Activated B cell treated with CpG ODN at 0.5 μM for 24 hours (primary cell): ENCODE results near the gene ABCC9. TPM values are rescaled to one million over a fixed set of nuclear protein-coding genes. Genes with fewer than 3 reads are reported as not detected.

Experiments
- ATAC-seq: fragments of 200-7000 bp; cut with Tn5 transposase; one replicate; pipeline ENCODE4 v1.10.0; 2021; ENCODE audit warnings: low read depth, mild to moderate bottlenecking, moderate library complexity
- CTCF ChIA-PET: fragments of 350-600 bp; sonication (Branson Sonifier 250); formaldehyde crosslinking; loops from one replicate; lab custom pipeline; 2021; ENCODE audit warnings: antibody characterized with exemption; lab: Charles Lee
- POLR2A ChIA-PET: fragments of 350-600 bp; sonication (Branson Sonifier 250); formaldehyde crosslinking; loops from one replicate; lab custom pipeline; 2021; ENCODE audit warnings: antibody characterized with exemption; lab: Charles Lee
- DNase-seq: peaks from one replicate; pipeline ENCODE4 v3.0.0; 2022
- H3K27ac Mint-ChIP-seq: one replicate; pipeline ENCODE4 v1.8.0; 2020; ENCODE audit warnings: mixed read lengths
- H3K27me3 Mint-ChIP-seq: one replicate; pipeline ENCODE4 v1.8.0; 2021; ENCODE audit warnings: mixed read lengths
- H3K36me3 Mint-ChIP-seq: one replicate; pipeline ENCODE4 v1.8.0; 2021; ENCODE audit warnings: low read depth, mixed read lengths
- H3K4me1 Mint-ChIP-seq: one replicate; pipeline ENCODE4 v1.8.0; 2021; ENCODE audit warnings: mixed read lengths
- H3K4me3 Mint-ChIP-seq: one replicate; pipeline ENCODE4 v1.8.0; 2020; ENCODE audit warnings: mild to moderate bottlenecking, mixed read lengths
- H3K9me3 Mint-ChIP-seq: one replicate; pipeline ENCODE4 v1.8.0; 2020; ENCODE audit warnings: mixed read lengths
- intact Hi-C: fragments of 100-400 bp; cut with micrococcal nuclease; formaldehyde crosslinking; loops from one replicate; pipeline ENCODE4 v1.15.1; 2024
- total RNA-seq: library from RNA; stranded (reverse); gene quantifications from 2 replicates; pipeline ENCODE4 v1.2.3, GENCODE V29; 2022
- TF ChIP-seq, protein P1 (sequence below): fragments of 200-600 bp; IDR thresholded peaks from one replicate; pipeline ENCODE4 v1.8.0; 2022; ENCODE audit warnings: antibody characterized with exemption, mild to moderate bottlenecking

ABCC9 gene
- total RNA-seq, 1 donor from 2014 or later: not detected

- no peak overlapping the region for H3K4me3 Mint-ChIP-seq
- ATAC-seq (no peak), DNase-seq (no peak)
- intact Hi-C loops: no loop called here
- TF ChIP-seq, protein P1, sequence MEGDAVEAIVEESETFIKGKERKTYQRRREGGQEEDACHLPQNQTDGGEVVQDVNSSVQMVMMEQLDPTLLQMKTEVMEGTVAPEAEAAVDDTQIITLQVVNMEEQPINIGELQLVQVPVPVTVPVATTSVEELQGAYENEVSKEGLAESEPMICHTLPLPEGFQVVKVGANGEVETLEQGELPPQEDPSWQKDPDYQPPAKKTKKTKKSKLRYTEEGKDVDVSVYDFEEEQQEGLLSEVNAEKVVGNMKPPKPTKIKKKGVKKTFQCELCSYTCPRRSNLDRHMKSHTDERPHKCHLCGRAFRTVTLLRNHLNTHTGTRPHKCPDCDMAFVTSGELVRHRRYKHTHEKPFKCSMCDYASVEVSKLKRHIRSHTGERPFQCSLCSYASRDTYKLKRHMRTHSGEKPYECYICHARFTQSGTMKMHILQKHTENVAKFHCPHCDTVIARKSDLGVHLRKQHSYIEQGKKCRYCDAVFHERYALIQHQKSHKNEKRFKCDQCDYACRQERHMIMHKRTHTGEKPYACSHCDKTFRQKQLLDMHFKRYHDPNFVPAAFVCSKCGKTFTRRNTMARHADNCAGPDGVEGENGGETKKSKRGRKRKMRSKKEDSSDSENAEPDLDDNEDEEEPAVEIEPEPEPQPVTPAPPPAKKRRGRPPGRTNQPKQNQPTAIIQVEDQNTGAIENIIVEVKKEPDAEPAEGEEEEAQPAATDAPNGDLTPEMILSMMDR: no peak
- H3K27ac Mint-ChIP-seq: no peak overlapping the region
- H3K4me1 Mint-ChIP-seq: no peaks in the 10 kb centered on the region
- ChIA-PET POLR2A (no interaction called here), CTCF (no interaction called here)
- no peaks in the 10 kb centered on the region for H3K27me3 Mint-ChIP-seq
- no peaks in the 10 kb centered on the region for H3K9me3 Mint-ChIP-seq
- no peaks in the 10 kb centered on the region for H3K36me3 Mint-ChIP-seq
Observed at GRCh38 chr12:21921436-21921835, 19.8 kb downstream of the ABCC9 start.

DNA sequence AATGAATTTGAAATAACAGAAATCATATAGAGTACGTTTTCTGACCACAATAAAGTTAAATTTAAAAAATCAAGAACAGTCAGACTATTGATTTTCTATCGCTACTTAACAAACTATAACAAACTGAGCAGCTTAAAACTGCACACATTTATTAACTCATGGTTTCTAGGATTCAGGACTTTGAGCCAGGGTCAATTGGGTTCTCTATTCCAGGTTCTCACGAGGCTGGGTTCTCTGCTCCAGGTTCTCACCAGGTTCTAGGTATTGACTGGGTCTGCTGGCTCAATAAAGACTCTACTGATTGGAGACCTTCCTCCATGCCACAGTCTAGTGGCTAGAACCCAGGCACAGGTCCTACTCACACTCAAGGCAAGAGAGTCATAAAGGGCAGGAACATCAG lies 22.8 kb downstream of the ABCC9 start:
- TF ChIP-seq, protein P1: no peak
- no peaks in the 10 kb centered on the region for H3K4me1 Mint-ChIP-seq
- CTCF ChIA-PET: no interaction called here
- H3K36me3 Mint-ChIP-seq: no peaks in the 10 kb centered on the region
- ATAC-seq: no peak
- POLR2A ChIA-PET: no interaction called here
- intact Hi-C loops: no loop called here
- no peaks in the 10 kb centered on the region for H3K27me3 Mint-ChIP-seq
- H3K4me3 Mint-ChIP-seq: no peak overlapping the region
- no peak for DNase-seq
- no peaks in the 10 kb centered on the region for H3K9me3 Mint-ChIP-seq
- no peak overlapping the region for H3K27ac Mint-ChIP-seq

GRCh38 chr12:21913823-21914222 lies 27.4 kb downstream of the ABCC9 start:
- TF ChIP-seq, protein P1: no peak
- H3K9me3 Mint-ChIP-seq: no peaks in the 10 kb centered on the region

DNA sequence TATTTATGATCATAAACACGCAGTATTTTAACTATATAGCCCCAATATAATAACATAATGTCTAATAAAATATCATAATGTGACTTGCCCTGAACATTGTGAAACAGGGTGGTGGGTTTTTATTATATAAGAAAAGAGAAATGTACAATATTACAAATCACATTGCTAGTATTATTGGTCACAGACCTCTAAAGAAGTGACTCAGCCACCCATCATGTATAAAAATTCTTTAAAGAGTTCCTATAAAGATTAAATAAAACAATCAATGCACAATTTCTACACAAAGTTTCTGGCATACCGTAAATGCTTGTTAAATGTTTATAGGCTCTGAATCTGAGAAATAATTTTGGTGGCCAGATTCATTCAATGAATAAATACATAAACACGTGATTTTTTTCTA lies 28.9 kb downstream of the ABCC9 start:
- no peaks in the 10 kb centered on the region for H3K9me3 Mint-ChIP-seq
- POLR2A ChIA-PET: no interaction called here
- H3K36me3 Mint-ChIP-seq: no peaks in the 10 kb centered on the region
- H3K4me3 Mint-ChIP-seq: no peak overlapping the region
- no peaks in the 10 kb centered on the region for H3K4me1 Mint-ChIP-seq
- CTCF ChIA-PET: no interaction called here
- no peak overlapping the region for H3K27ac Mint-ChIP-seq
- DNase-seq: no peak
- no peak for ATAC-seq
- no peaks in the 10 kb centered on the region for H3K27me3 Mint-ChIP-seq
- TF ChIP-seq, protein P1: no peak
- intact Hi-C loops: no loop called here

More at GRCh38 chr12:21913823-21914222, 27.4 kb downstream of the ABCC9 start:
- H3K36me3 Mint-ChIP-seq: no peaks in the 10 kb centered on the region
- DNase-seq (no peak), ATAC-seq (no peak)
- no peaks in the 10 kb centered on the region for H3K27me3 Mint-ChIP-seq
- intact Hi-C loops: no loop called here
- ChIA-PET POLR2A (no interaction called here), CTCF (no interaction called here)
- no peak overlapping the region for H3K27ac Mint-ChIP-seq
- H3K4me1 Mint-ChIP-seq: no peaks in the 10 kb centered on the region
- H3K4me3 Mint-ChIP-seq: no peak overlapping the region

- TF ChIP-seq, protein P1: no peak
- H3K27ac Mint-ChIP-seq: no peak overlapping the region
- DNase-seq (no peak), ATAC-seq (no peak)
- no peaks in the 10 kb centered on the region for H3K9me3 Mint-ChIP-seq
- ChIA-PET CTCF (no interaction called here), POLR2A (no interaction called here)
- H3K4me1 Mint-ChIP-seq: no peaks in the 10 kb centered on the region
- H3K4me3 Mint-ChIP-seq: no peak overlapping the region
- intact Hi-C loops: no loop called here
- H3K27me3 Mint-ChIP-seq: no peaks in the 10 kb centered on the region
- H3K36me3 Mint-ChIP-seq: no peaks in the 10 kb centered on the region
Observed at GRCh38 chr12:21911832-21912231, 29.4 kb downstream of the ABCC9 start.
